T-helper 17 cell (primary cell): ENCODE results near the gene FAM219A. TPM values are rescaled to one million over a fixed set of nuclear protein-coding genes. Genes with fewer than 3 reads are reported as not detected.

Source experiments
- ATAC-seq: fragments of 150-1000 bp; cut with Tn5 transposase; 2 replicates; pipeline ENCODE4 v1.10.0; 2021; ENCODE audit warnings: mild to moderate bottlenecking, moderate library complexity
- DNase-seq, 3 donors: peaks; one replicate each; pipeline versions ENCODE4 v3.0.0 to v3.0.0-alpha.2; 2020 to 2021
- H3K9me3 ChIP-seq: one replicate; pipeline ENCODE4 v1.7.0; 2013; ENCODE audit warnings: low read length, mild to moderate bottlenecking; ENCODE audit not compliant: control insufficient read depth, poor library complexity, severe bottlenecking
- H3K27ac Mint-ChIP-seq: one replicate; pipeline ENCODE4 v1.8.0; 2022; ENCODE audit warnings: mild to moderate bottlenecking, moderate library complexity, mixed read lengths
- H3K27me3 Mint-ChIP-seq: one replicate; pipeline ENCODE4 v1.8.0; 2022; ENCODE audit warnings: mixed read lengths
- H3K36me3 Mint-ChIP-seq: one replicate; pipeline ENCODE4 v1.8.0; 2022; ENCODE audit warnings: low read depth, mixed read lengths
- H3K4me1 Mint-ChIP-seq: one replicate; pipeline ENCODE4 v1.8.0; 2022; ENCODE audit warnings: mild to moderate bottlenecking, mixed read lengths
- H3K4me3 Mint-ChIP-seq: one replicate; pipeline ENCODE4 v1.8.0; 2022; ENCODE audit warnings: mild to moderate bottlenecking, moderate library complexity, mixed read lengths
- total RNA-seq, 4 donors: library from RNA in 2 of 4; stranded (reverse) in 2 of 4; gene quantifications; one replicate each; pipeline ENCODE4 v1.2.3 and lab custom pipeline; 2022 to 2026

Gene FAM219A
- total RNA-seq, 2 donors from 2014 or later = 12.3 to 13.4 TPM

DNA sequence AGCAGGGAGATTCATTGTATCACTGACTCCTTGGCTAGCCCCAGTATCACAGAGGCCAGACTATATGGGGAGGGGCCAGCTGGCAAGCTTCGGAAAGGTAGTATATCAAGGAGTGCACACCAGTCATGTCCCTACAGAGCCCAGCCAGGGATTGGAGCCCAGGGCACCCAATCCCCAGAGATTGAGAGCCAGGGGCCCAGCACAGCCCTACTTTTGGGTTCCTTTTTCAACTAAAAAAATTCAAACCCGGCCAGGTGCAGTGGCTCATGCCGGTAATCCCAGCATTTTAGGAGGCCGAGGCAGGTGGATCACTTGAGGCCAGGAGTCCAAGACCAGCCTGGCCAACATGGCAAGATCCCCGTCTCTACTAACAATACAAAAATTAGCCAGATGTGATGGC, 76.3 kb downstream of the FAM219A start:
- Mint-ChIP-seq H3K27ac (no peak overlapping the region), H3K4me1 (peaks cover 39% of the 10 kb centered on the region), H3K4me3 (peak overlapping the region; percentile 86), H3K36me3 (no peaks in the 10 kb centered on the region), H3K27me3 (no peaks in the 10 kb centered on the region)
- H3K9me3 ChIP-seq = no peaks in the 10 kb centered on the region
- ATAC-seq = no peak
- DNase-seq = no peak

DNA sequence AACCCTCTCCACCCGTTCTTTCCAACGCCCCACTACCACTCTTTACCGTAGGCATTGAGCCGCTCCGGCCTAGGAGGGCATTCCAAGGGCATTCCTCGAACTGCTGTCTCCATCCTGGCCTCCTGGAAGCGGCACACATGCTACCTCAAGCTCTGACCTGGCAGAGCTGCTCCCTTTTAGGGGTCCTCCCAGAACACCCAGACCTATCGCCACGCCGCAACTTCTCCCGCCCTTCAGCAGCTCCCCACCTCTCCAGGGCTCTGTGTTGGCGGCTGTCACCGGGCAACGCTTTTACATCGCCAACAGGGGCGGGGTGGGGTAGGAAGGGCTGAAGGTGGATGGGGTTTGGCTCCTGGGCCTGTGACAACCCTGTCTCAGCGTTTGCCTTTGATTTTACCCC, 77.0 kb downstream of the FAM219A start:
- ATAC-seq (no peak), DNase-seq (no peak)
- no peaks in the 10 kb centered on the region for H3K27me3 Mint-ChIP-seq
- H3K9me3 ChIP-seq = no peaks in the 10 kb centered on the region
- peak overlapping the region; percentile 86 for H3K4me3 Mint-ChIP-seq
- peak overlapping the region; percentile 68 for H3K27ac Mint-ChIP-seq
- H3K4me1 Mint-ChIP-seq = peaks cover 41% of the 10 kb centered on the region
- no peaks in the 10 kb centered on the region for H3K36me3 Mint-ChIP-seq

DNA sequence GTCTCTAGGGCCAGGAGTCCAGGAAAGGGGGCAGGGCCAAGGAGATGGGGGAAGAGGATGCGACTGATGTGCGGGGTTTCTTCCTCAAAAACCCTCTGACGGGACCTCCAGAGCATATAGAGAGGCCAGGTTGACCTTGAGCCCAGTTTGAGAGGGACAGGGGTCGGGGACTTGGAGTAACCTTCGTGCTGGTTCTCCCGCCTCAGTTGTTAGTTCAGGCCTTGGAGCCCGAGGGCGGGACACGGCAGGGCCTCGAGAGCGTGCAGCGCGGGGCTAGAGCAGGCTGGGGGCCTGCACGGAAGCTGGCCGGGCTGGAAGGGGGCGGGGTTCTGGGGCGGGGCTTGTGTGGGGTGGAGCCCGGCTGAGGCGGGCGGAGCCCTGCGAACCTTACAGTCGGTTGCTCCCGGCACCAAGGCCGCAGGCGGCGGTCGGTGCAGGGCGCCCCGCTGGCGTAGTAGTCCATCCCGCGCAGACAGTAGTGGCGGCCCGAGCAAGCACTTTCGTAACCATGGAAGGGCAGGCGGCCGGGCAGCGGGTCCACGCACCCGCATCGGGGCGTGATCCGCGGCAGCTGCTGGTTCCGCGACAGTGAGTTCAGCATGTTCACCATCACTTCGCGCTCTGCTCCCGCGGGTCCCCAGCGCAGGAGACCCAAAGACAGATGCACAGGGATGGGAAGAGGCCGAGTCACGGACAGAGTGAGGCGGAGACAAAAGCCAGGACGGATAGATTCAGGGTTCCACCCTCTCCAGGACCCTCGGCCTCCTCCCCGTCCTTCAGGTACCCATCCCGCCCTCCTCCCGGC, 77.7 kb downstream of the FAM219A start:
- Mint-ChIP-seq H3K4me1 (peaks cover 47% of the 10 kb centered on the region), H3K36me3 (no peaks in the 10 kb centered on the region), H3K27me3 (no peaks in the 10 kb centered on the region), H3K27ac (peak overlapping the region; percentile 68), H3K4me3 (peak overlapping the region; percentile 86)
- ATAC-seq = peak; percentile 50
- no peaks in the 10 kb centered on the region for H3K9me3 ChIP-seq
- DNase-seq = peak; percentile 55 to 79 (median 77)

DNA sequence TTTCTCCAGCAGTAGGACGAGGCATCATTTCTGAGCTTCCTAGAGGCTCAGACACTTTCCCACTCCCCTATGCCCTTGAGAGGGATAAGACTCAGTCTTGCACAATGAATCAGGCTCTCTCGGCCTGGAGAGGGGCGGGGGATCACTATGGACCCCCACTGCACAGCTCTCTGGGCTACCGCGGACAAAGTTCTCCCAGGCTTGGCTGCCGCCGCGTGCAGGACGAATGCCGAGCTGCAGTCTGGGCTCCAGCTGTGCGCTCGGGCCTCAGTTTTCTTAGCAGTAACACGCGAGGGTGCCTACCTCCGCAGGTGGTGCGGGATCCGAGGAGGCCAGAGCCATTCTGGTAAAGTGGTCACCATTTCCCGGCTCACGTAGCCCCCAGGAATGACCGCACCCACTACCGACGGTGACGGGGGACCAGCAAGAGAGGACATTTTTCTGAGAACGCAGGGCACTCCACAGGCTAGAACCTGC, 78.3 kb downstream of the FAM219A start:
- no peaks in the 10 kb centered on the region for H3K9me3 ChIP-seq
- Mint-ChIP-seq H3K4me3 (peak overlapping the region; percentile 86), H3K27me3 (no peaks in the 10 kb centered on the region), H3K4me1 (peaks cover 50% of the 10 kb centered on the region), H3K27ac (peak overlapping the region; percentile 68), H3K36me3 (no peaks in the 10 kb centered on the region)
- ATAC-seq = no peak
- no peak for DNase-seq

DNA sequence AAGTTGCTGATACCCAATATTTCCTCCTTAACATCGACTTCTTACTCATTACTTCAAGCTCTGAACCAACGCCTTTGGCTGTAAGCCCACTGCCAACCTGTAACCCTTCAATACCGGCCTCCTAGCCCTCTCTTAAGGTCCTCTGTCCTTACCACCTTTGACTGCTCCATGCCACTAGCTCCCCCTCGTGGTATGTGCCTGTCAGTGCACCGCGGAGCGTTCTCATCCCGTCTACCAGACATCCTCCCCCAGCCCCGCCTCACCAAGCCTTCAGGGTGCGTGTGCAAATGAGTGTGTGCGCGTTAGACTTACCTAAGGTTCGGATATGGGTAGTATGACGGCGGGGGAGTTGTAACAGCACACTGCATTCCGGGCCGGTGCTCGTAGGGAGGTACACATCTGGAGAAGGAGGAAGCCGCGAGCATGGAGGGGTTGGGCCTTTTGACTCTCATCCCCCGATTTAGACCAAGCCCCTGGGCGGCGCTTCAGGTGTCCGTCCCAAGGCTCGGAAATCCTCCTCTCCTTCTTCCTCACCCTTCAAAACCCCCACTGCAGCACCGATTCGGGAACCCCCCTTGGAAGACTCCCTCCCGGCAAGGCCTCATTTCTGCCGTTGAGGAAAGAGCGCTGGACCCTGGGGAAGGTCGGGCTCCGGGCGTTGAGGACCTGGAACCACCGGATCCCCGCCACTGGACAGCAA, 78.9 kb downstream of the FAM219A start:
- DNase-seq = peak; percentile 71 to 85 (median 81)
- peak overlapping the region; percentile 68 for H3K27ac Mint-ChIP-seq
- no peaks in the 10 kb centered on the region for H3K9me3 ChIP-seq
- H3K27me3 Mint-ChIP-seq = no peaks in the 10 kb centered on the region
- peaks cover 47% of the 10 kb centered on the region for H3K4me1 Mint-ChIP-seq
- no peaks in the 10 kb centered on the region for H3K36me3 Mint-ChIP-seq
- peak; percentile 43 for ATAC-seq
- peak overlapping the region; percentile 86 for H3K4me3 Mint-ChIP-seq

GRCh38 chr9:34378376-34379060, 79.9 kb downstream of the FAM219A start:
- ATAC-seq (no peak), DNase-seq (no peak)
- Mint-ChIP-seq H3K27ac (no peak overlapping the region), H3K36me3 (no peaks in the 10 kb centered on the region), H3K27me3 (no peaks in the 10 kb centered on the region), H3K4me3 (peak overlapping the region; percentile 86), H3K4me1 (peaks cover 49% of the 10 kb centered on the region)
- no peaks in the 10 kb centered on the region for H3K9me3 ChIP-seq

- Mint-ChIP-seq H3K27me3 (no peaks in the 10 kb centered on the region), H3K36me3 (no peaks in the 10 kb centered on the region), H3K4me1 (peaks cover 49% of the 10 kb centered on the region), H3K4me3 (peak overlapping the region; percentile 93), H3K27ac (no peak overlapping the region)
- DNase-seq = no peak
- H3K9me3 ChIP-seq = no peaks in the 10 kb centered on the region
- no peak for ATAC-seq
Observed at GRCh38 chr9:34377404-34377746, 81.0 kb downstream of the FAM219A start.

- DNase-seq = peak; percentile 91 to 97 (median 93)
- Mint-ChIP-seq H3K36me3 (no peaks in the 10 kb centered on the region), H3K27ac (peak within 1 kb of the TSS; percentile 73), H3K4me3 (peak within 1 kb of the TSS; percentile 93), H3K4me1 (peaks cover 47% of the 10 kb centered on the region), H3K27me3 (no peaks in the 10 kb centered on the region)
- peak; percentile 84 for ATAC-seq
- H3K9me3 ChIP-seq = no peaks in the 10 kb centered on the region
Observed at GRCh38 chr9:34376596-34377403, 81.6 kb downstream of the FAM219A start, which contains the start of gene MYORG. Gene MYORG, minus strand, starts transcription at chr9:34376898. Its CDS starts 3,955 bp downstream, at chr9:34372943.

DNA sequence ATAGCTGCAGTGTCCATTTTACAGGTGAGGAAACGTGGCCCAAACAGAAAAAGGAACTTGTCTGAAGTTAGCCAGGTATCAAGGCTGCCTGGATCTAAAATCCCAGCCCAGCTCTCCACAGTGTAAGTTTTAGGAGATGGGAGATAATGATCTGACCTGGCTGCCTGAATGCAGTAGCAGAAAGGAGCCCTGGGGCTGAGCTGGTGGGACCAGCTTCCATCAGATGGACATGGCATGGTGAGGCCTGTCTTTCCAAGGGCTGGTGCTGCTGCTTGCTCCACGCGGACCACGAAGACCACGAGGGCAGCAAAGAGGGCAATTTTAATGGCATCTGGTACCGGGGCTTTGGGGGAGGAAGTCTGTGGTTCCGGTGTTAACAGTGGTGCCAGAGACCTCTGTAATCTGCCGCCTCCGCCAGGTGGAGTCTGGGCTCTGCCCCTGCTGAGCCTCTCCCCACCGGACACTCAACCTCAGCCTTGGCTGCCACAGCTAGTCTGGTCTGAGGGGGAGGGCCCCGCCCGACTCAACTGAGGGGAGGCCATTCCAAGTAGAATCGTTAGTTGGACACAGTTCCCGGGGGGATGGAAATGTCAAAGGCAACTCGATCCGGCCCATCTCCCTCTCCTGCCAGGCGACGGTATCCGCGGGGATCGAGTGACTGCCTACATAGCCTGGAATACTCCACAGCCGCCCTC, 82.3 kb downstream of the FAM219A start:
- H3K27me3 Mint-ChIP-seq = no peaks in the 10 kb centered on the region
- peak; percentile 16 for ATAC-seq
- no peaks in the 10 kb centered on the region for H3K9me3 ChIP-seq
- peak overlapping the region; percentile 93 for H3K4me3 Mint-ChIP-seq
- no peaks in the 10 kb centered on the region for H3K36me3 Mint-ChIP-seq
- DNase-seq = peak in 2 of 3 donors; percentile 29 to 34
- H3K27ac Mint-ChIP-seq = peak overlapping the region; percentile 73
- peaks cover 40% of the 10 kb centered on the region for H3K4me1 Mint-ChIP-seq

DNA sequence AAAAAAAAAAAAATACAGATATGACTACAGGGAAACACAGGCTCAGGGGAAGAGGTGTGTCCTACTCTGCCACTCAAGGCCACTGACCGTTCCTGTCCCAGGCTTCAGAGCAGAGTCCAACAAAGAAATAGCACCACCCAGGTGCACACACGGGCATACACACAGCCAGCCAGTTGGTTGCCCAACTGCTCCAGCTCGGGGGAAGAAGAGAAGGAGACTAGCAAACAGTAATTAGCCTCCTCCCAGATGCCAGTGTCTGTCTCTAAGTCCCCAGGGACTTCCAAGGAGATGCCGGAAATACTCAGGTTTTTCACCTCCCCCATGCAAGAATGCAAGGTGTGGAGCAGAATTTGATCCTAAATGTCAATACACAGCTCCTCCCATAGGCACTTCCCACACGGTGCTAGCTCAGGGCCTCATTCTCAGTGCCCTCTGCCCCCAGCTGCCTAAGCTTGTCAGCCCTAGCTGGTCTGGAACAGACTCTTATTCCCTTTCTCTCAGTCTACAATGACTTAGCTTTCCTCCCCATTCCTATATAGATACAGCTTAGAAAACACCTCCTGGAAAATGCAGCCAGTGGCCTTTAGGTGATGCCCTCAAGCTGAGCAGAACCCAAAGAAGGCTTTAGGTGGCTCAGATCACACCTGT, 83.3 kb downstream of the FAM219A start:
- ATAC-seq (no peak), DNase-seq (no peak)
- peak overlapping the region; percentile 93 for H3K4me3 Mint-ChIP-seq
- peak overlapping the region; percentile 73 for H3K27ac Mint-ChIP-seq
- no peaks in the 10 kb centered on the region for H3K27me3 Mint-ChIP-seq
- H3K36me3 Mint-ChIP-seq = no peaks in the 10 kb centered on the region
- peaks cover 33% of the 10 kb centered on the region for H3K4me1 Mint-ChIP-seq
- H3K9me3 ChIP-seq = no peaks in the 10 kb centered on the region

DNA sequence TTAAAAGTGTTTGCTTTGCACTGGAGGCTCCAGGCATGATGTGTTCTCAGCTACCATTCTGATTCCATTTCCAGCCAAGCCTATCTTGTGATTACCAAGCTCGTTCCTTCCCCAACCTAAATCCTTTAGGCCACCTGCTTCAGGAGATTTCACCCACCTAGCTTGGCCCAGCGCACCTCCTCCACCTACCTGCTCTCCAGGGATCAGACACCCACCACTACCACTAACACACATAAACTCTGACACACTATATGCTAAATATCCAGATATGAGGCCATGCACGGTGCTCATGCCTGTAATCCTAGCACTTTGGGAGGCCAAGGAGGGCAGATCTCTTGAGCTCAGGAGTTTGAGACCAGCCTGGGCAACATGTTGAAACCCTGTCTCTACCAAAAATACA, 84.0 kb downstream of the FAM219A start:
- DNase-seq (no peak), ATAC-seq (no peak)
- H3K9me3 ChIP-seq = no peaks in the 10 kb centered on the region
- H3K27me3 Mint-ChIP-seq = no peaks in the 10 kb centered on the region
- no peak overlapping the region for H3K4me3 Mint-ChIP-seq
- no peaks in the 10 kb centered on the region for H3K36me3 Mint-ChIP-seq
- peak overlapping the region; percentile 67 for H3K27ac Mint-ChIP-seq
- H3K4me1 Mint-ChIP-seq = peaks cover 26% of the 10 kb centered on the region

- peaks cover 23% of the 10 kb centered on the region for H3K4me1 Mint-ChIP-seq
- ATAC-seq = no peak
- no peaks in the 10 kb centered on the region for H3K36me3 Mint-ChIP-seq
- no peak for DNase-seq
- no peaks in the 10 kb centered on the region for H3K27me3 Mint-ChIP-seq
- no peaks in the 10 kb centered on the region for H3K9me3 ChIP-seq
- peak overlapping the region; percentile 67 for H3K27ac Mint-ChIP-seq
- no peak overlapping the region for H3K4me3 Mint-ChIP-seq
Observed at GRCh38 chr9:34373749-34374148, 84.6 kb downstream of the FAM219A start.
